SK-N-SH treated with all-trans-retinoic acid at 6 μM for 48 hours (cell line): ENCODE measurements around the gene TAOK1.

Experiments used
- ARNTL ChIP-seq: fragments of 450-650 bp; formaldehyde crosslinking; IDR thresholded peaks from 2 replicates; pipeline ENCODE4 v1.5.0; 2020; ENCODE audit warnings: low read depth, mild to moderate bottlenecking, moderate library complexity, borderline replicate concordance
- CREB5 ChIP-seq: fragments of 250-450 bp; sonication (Bioruptor Pico); IDR thresholded peaks from 2 replicates; pipeline ENCODE4 v1.5.1; 2020; ENCODE audit warnings: low read depth, mild to moderate bottlenecking, moderate library complexity
- PPARA ChIP-seq: fragments of 250-450 bp; sonication (Bioruptor Pico); IDR thresholded peaks from 2 replicates; pipeline ENCODE4 v1.5.0; 2020; ENCODE audit warnings: mild to moderate bottlenecking, borderline replicate concordance
- TCF4 ChIP-seq: fragments of 250-450 bp; sonication (Bioruptor Pico); IDR thresholded peaks from 2 replicates; pipeline ENCODE4 v1.8.0; 2021; ENCODE audit warnings: mild to moderate bottlenecking, moderate library complexity, borderline replicate concordance
- ZNF8 ChIP-seq: fragments of 450-650 bp; formaldehyde crosslinking; IDR thresholded peaks from 2 replicates; pipeline ENCODE4 v1.5.0; 2020; ENCODE audit warnings: mild to moderate bottlenecking, moderate library complexity

GRCh38 chr17:29581583-29582253 is 191.6 kb downstream of the TAOK1 start:
- no peak for TF ChIP-seq PPARA (CRISPR knock-in tag)
- TF ChIP-seq TCF4: no peak
- no peak for TF ChIP-seq CREB5
- no peak for TF ChIP-seq ARNTL (CRISPR knock-in tag)
- TF ChIP-seq ZNF8 (CRISPR knock-in tag): no peak
